Sigmoid colon (tissue), 3 donors: ENCODE measurements around the gene HSPB7.

Source experiments
- POLR2A ChIP-seq, 2 donors: fragments of 450-650 bp; IDR thresholded peaks; one replicate each; pipeline ENCODE4 v1.6.1; 2016; ENCODE audit warnings: antibody characterized with exemption in 2 of 2, mild to moderate bottlenecking in 2 of 2, moderate library complexity in 2 of 2
- TF ChIP-seq, protein P1 (sequence below), 4 experiments: fragments of 450-650 bp in 3 of 4; fragments of 200-600 bp in 1 of 4; IDR thresholded peaks; one replicate each; pipeline ENCODE4 v1.5.1; 2016 to 2019; ENCODE audit warnings: antibody characterized with exemption in 4 of 4, mild to moderate bottlenecking in 3 of 4, moderate library complexity in 2 of 4

- no peak for TF ChIP-seq POLR2A (IDR thresholded peaks at IDR 0.05)
- TF ChIP-seq, protein P1, sequence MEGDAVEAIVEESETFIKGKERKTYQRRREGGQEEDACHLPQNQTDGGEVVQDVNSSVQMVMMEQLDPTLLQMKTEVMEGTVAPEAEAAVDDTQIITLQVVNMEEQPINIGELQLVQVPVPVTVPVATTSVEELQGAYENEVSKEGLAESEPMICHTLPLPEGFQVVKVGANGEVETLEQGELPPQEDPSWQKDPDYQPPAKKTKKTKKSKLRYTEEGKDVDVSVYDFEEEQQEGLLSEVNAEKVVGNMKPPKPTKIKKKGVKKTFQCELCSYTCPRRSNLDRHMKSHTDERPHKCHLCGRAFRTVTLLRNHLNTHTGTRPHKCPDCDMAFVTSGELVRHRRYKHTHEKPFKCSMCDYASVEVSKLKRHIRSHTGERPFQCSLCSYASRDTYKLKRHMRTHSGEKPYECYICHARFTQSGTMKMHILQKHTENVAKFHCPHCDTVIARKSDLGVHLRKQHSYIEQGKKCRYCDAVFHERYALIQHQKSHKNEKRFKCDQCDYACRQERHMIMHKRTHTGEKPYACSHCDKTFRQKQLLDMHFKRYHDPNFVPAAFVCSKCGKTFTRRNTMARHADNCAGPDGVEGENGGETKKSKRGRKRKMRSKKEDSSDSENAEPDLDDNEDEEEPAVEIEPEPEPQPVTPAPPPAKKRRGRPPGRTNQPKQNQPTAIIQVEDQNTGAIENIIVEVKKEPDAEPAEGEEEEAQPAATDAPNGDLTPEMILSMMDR (IDR thresholded peaks at IDR 0.05): no peak
Observed at GRCh38 chr1:16051039-16051438, 33.2 kb upstream of the HSPB7 start.
